Measurements from ENCODE around the gene ACOX2.
A peak's percentile ranks its signal among the peaks of the same experiment; 100 is the strongest.
"Not testable (repeated sequence)": the region's sequence is repeated elsewhere in the genome, so short reads cannot be mapped to it uniquely, and the experiment has no call there.

Gene ACOX2

GRCh38 chr3:58534592-58535494 lies 2.1 kb downstream of the ACOX2 start:
- DNase-seq (ENCODE audit: low spot score): no peak

- DNase-seq (ENCODE audit: low spot score): peak; percentile 83
Measured at GRCh38 chr3:58532794-58533220, 4.2 kb downstream of the ACOX2 start.

- no peak for DNase-seq (ENCODE audit: low spot score)
Measured at GRCh38 chr3:58531956-58532355, 5.0 kb downstream of the ACOX2 start.

GRCh38 chr3:58531555-58531954 lies 5.4 kb downstream of the ACOX2 start:
- no peak for DNase-seq (ENCODE audit: low spot score)

DNA sequence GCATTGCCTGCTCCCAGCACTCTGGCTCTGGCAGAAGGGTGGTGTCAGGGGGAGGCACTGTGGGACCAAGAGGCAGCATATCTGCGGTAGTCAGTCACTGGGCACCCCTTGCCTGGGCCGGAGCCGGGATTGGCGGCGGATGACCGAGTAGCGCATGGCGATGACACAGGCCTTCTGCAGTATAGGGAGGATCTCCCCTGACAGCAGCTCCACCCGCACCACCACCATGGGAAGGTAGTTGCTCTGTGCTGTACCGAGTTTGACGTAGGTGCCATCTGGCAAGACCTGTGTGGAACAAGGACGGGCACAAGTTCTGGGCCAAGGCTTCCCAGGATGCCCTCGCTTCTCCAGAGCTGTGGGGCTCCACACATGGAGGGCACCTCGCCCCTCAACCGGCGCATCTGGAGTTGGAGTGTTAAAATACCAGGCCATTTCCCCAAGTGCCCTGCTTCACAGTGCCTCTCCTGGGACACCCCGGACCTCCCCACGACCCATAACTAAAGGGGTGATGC lies 6.6 kb downstream of the ACOX2 start:
- no peak for DNase-seq (ENCODE audit: low spot score)

DNA sequence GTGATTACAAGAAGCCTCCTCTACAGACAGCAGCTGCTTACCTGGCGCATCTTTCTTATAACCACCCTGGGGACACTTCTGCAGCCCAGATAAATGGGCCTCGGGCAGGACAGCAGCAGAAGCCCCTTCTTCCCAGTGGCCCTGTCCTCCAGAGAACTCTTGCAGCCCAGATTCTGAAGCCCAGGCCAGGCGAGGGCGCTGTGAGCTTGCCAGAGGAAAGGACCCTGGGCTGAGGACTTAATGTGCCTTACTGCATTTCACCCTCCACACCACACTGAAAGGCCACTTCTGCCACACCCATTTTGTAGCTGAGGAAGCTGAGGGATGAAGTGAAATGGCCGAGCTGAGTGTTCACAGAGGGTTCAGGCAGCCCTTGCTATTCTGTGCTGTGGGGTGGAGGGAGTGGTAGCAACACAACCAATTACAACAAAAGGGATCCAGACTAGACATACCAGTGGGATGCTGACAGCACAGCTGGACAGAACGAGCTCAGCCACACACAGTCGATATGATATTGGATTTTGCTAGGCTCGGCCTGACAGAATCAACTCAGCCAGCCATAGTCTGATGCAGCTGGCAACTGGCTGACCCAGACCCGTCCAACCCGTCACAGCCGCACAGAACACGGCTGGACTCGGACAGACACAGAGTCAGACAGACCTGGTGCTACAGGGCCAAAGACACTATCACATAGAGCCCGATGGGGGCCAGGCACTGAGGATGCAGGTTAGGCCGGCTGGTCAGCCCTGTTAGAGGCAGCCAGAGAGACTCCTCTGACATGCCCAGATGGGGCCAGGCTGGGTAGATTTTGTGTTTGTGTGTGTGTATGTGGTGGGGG lies 7.3 kb downstream of the ACOX2 start:
- no peak for DNase-seq (ENCODE audit: low spot score)

GRCh38 chr3:58528629-58529028 lies 8.4 kb downstream of the ACOX2 start:
- peak; percentile 35 for DNase-seq (ENCODE audit: low spot score)

- not testable (repeated sequence) for DNase-seq (ENCODE audit: low spot score)
Measured at GRCh38 chr3:58527440-58527839, 9.6 kb downstream of the ACOX2 start.

GRCh38 chr3:58526515-58526957 lies 10.5 kb downstream of the ACOX2 start:
- DNase-seq (ENCODE audit: low spot score): peak; percentile 88

DNA sequence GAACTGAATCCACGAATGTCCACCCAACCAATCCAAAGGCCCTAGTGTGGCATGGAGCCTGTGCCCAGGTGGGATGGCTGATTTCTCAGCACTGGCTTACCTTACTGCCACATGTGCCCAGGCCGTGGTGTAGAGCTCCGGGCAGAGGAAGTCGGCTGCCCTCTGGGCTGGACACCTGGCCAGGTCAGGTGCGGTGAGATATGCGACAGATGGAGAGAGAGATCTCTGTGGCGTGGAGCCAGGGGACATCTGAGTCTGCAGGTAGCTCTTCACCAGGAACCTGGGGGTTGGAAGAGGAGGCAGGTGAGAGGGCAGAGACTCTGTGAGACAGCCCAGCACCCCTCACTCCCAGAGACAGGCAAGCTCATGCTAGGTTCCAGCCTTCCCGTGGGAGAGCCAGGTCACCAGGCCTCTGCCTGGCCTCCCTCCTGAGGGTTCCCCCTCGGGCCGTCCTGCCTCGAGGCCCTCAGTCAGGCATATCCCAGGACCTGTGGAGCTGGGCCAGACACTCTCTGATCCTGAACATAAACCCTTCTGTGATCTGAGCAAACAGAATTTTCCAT lies 12.6 kb downstream of the ACOX2 start:
- no peak for DNase-seq (ENCODE audit: low spot score)

GRCh38 chr3:58522759-58523425 lies 14.1 kb downstream of the ACOX2 start:
- no peak for DNase-seq (ENCODE audit: low spot score)

GRCh38 chr3:58521917-58522631 lies 14.9 kb downstream of the ACOX2 start:
- no peak for DNase-seq (ENCODE audit: low spot score)

DNA sequence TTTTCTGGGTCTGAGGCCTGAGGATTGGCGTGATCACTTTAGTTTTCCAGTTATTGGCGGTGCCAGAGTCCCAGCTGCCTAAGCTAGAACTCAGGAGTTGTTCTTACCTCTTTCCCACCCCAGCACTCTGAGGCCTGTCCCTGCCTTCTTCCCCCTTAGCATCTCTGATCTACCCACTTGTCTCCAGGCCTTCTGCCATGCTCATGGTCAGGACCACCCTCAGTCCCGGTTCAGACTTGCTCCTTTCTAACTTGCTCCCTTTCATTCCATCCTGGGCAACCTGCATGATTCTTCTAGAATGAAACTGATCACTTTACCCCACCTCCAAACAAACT lies 15.7 kb downstream of the ACOX2 start:
- no peak for DNase-seq (ENCODE audit: low spot score)

- no peak for DNase-seq (ENCODE audit: low spot score)
Measured at GRCh38 chr3:58520403-58521335, 16.3 kb downstream of the ACOX2 start.

DNA sequence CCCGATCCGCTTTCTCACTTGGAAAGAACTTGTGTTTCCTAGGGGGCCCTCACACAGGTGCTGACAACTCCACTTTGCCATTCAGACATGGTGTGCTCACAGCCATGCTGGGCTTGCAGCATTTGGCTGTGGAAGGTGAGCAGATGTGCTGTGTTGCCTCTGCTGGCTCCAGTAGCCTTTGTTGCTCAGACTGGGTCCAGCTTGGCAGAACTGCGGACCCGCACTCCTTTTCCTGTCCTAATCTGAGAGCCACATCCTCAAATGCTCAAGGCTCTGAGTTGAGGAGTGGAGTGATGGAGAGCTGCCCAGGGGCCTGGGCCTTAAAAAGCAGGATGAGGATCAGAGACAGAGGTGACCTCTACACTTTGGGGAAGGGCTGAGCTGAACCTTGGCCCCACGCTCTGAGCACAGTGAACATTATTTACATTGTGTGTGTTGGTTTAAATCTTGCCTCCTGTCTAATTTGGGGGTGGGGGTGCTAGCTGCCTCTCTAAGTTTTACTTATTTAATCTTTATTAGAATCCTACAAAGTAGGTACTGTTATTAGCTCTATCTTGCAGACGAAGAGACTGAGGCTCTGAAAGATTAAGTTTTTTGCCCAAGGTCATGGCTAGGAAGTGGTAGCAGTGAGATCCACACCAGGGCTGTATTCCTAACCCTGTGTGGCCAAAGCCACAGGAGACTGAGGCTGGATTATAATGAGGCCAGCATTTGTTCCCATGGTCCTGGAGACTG lies 17.2 kb downstream of the ACOX2 start:
- no peak for DNase-seq (ENCODE audit: low spot score)

GRCh38 chr3:58518291-58518789 lies 18.6 kb downstream of the ACOX2 start:
- DNase-seq (ENCODE audit: low spot score): no peak

DNA sequence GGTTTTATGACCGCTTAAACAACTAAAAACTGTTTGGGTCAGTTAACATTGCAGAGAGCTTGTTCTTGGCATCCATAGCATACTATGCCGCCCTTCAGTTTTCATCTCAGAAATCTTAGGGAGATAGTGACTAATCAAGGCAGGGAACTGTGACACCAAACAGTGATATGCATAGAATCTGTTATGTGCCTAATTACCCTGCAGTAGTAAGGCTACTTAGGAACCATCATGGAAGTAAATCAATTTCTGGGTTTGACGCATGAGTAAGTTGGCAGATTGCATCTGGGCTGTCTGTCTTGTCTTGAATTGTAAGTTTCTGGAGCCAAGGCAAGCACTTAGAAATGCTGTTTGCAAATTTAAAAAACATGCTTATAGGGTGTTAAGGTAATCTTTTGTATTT lies 22.6 kb downstream of the ACOX2 start:
- no peak for DNase-seq (ENCODE audit: low spot score)

- no peak for DNase-seq (ENCODE audit: low spot score)
Measured at GRCh38 chr3:58508437-58508836, 28.6 kb downstream of the ACOX2 start.
